ENCODE data around the gene FNDC10.

Gene FNDC10

GRCh38 chr1:1623631-1624442 lies 23.9 kb upstream of the FNDC10 start:
- TF ChIP-seq ZNF274 (IDR thresholded peaks at IDR 0.05; ENCODE audit: low read depth, low read length) = no peak
- no peak overlapping the region for H3K4me3 ChIP-seq (ENCODE audit: low read length)

GRCh38 chr1:1623181-1623630 lies 23.3 kb upstream of the FNDC10 start:
- no peak for TF ChIP-seq ZNF274 (IDR thresholded peaks at IDR 0.05; ENCODE audit: low read depth, low read length)
- no peak overlapping the region for H3K4me3 ChIP-seq (ENCODE audit: low read length)

- no peak for TF ChIP-seq ZNF274 (IDR thresholded peaks at IDR 0.05; ENCODE audit: low read depth, low read length)
- H3K4me3 ChIP-seq (ENCODE audit: low read length) = no peak overlapping the region
These were observed 22.8 kb upstream of the FNDC10 start for GRCh38 chr1:1622788-1623094.

- no peak for TF ChIP-seq ZNF274 (IDR thresholded peaks at IDR 0.05; ENCODE audit: low read depth, low read length)
- H3K4me3 ChIP-seq (ENCODE audit: low read length) = no peak overlapping the region
These were observed 22.3 kb upstream of the FNDC10 start for GRCh38 chr1:1622010-1622787.

DNA sequence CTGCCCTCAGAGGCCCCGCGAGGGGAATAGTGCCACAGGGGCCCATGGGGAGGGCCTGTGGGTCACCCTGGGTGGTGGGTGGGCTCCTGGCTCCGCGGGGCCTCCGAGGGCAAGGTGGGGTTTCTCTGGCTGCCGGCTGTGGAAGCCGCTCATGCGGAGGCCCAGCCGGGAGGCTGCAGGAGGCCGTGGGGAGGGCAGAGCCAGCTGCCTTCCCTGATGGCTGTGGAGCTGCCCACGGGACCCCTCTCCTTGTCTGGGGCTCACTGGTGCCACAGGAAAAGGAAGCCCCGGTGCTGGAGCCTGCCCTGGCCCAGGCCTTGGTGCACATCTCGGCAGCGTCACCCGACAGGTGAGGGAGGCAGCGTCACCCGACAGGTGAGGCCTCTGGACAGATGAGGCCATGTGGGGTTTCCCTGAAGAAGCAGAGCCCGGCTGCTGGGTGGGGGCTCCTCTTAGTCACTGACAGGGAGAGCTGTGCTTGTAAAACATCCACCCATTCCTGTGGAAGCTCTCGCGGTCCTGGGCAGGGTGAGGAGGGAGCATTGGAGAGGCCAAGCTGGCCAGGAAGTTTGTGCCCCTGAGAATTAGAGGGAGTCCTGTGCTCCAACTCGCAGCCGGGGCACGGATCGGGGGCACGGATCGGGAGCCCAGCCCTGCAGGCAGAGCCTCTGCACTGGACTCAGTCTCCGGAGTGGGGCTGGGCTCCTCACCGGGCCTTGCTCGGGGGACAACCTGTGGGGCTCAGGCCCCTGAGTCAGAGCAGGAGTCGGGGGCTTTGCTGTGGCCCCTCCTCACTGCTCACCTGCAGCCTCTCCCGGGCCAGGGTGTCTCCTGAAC lies 21.5 kb upstream of the FNDC10 start:
- no peak for TF ChIP-seq ZNF274 (IDR thresholded peaks at IDR 0.05; ENCODE audit: low read depth, low read length)
- no peak overlapping the region for H3K4me3 ChIP-seq (ENCODE audit: low read length)

DNA sequence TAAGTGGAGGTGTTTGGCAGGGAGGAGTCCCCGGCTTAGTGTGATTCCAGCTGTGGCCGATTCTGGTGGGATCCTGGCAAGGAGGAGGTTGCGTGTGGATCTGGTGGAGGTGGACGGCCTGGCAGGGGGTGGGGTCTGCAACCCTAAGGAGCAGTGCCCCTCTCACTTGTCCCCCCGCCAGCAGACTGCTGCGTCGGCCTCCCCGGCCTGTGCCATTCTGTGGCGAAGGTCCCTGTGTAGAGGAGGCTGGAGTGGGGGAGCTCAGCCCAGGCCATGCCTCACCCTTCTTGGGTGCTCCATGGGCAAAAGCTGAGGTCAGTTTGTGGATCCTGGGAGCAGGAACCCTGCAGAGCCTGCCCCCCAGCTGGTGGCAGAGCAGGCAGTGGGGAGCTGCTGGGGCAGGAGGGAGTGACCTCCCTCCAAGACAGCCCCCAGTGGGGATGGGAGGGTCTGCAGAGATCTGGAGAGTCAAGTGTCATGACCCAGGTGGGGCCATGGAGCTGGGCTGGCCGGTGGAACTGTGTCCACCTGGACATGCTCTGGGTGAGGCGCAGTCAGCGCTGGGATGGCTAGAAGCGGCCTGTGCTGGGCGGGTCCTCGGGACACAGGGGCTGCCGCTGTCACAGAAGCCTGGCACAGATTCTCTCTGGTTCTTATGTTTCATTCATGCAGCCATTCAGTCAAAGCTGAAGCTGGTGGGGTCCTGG lies 20.7 kb upstream of the FNDC10 start:
- no peak overlapping the region for H3K4me3 ChIP-seq (ENCODE audit: low read length)
- no peak for TF ChIP-seq ZNF274 (IDR thresholded peaks at IDR 0.05; ENCODE audit: low read depth, low read length)

- no peak for TF ChIP-seq ZNF274 (IDR thresholded peaks at IDR 0.05; ENCODE audit: low read depth, low read length)
- no peak overlapping the region for H3K4me3 ChIP-seq (ENCODE audit: low read length)
These were observed 20.0 kb upstream of the FNDC10 start for GRCh38 chr1:1619917-1620361.

- H3K4me3 ChIP-seq (ENCODE audit: low read length) = no peak overlapping the region
- no peak for TF ChIP-seq ZNF274 (IDR thresholded peaks at IDR 0.05; ENCODE audit: low read depth, low read length)
These were observed 18.6 kb upstream of the FNDC10 start for GRCh38 chr1:1618396-1619068.

DNA sequence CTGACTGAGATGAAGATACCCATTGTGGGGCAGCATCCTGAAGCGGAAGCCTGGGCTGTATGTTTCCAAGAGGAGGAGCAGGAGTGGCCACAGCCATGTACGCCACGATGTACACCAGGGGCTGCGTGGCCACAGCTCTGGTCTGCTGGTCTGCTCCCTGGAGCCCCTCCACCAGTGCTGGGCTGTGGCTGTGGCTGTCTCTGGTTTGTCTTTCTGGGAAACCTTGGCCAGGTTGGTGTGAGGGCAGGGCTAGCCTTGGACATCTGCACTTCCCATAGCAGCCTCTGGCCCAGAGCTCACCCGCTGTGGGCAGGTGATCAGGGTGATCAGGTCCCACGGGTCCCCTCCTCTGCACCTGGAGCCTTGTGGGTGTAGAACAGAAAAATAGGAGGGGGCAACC lies 18.0 kb upstream of the FNDC10 start:
- H3K4me3 ChIP-seq (ENCODE audit: low read length) = no peak overlapping the region

DNA sequence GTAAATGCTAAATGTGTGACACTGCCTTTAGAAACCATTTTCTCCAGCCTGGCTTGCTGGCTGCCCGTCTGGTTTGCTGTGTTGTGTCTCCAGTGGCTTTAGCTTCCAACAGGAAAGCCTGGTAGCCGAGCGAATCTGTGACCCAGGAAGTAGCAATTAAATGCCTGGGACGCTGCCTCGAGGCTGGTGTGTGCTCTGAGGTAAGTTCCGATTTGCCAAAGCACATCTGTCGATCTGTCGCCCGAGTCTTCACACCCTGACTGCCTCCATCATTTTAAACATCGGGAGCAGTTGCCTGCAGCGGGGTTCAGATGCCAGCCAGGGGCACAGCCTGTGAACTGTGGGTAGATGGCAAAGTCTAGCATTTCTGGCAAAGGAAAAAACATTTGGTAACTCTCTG lies 17.6 kb upstream of the FNDC10 start:
- TF ChIP-seq ZNF274 (IDR thresholded peaks at IDR 0.05; ENCODE audit: low read depth, low read length) = no peak
- H3K4me3 ChIP-seq (ENCODE audit: low read length) = no peak overlapping the region

More for the DNA sequence above, 18.0 kb upstream of the FNDC10 start:
- no peak for TF ChIP-seq ZNF274 (IDR thresholded peaks at IDR 0.05; ENCODE audit: low read depth, low read length)

- TF ChIP-seq ZNF274 (IDR thresholded peaks at IDR 0.05; ENCODE audit: low read depth, low read length) = no peak
- peak overlapping the region; percentile 78; the same call in 1 of the 2 replicates for H3K4me3 ChIP-seq (ENCODE audit: low read length)
These were observed 16.9 kb upstream of the FNDC10 start for GRCh38 chr1:1616838-1617237.

DNA sequence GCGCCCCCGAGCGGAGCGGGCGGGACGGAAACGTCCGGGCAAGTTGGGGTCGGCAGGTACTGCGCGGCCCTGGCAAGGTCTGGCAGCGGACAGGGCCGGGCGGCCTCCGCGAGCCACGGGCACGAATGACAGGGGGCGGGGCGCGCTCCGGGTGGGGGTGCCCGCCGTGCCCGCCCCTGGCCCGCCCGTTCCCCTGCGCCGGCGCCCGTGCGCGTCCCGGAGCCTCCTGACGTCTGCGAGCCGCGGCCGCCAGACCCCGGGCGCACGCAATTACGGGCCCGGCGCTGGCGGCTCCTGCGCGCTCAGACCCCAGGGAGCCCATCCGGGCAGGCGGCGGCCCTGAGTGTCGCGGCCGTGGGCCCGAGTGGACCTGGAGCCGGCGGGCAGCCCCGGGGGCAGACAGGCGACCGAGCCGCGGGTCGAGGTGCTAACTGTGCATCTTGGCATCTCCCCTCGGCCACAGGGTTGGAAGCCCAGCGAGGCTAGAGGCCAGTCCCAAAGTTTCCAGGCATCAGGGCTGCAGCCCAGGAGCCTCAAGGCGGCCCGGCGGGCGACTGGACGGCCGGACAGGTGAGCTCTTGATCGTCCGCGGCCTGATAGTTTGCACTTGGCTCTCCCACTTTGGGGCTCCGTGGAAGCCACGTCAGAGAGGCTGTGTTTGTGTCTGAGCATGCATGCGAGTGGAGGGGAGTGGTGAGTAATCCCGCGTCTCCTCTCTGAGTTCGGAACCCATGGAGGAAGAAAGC lies 16.3 kb upstream of the FNDC10 start:
- peak overlapping the region; percentile 78; the same call in 1 of the 2 replicates for H3K4me3 ChIP-seq (ENCODE audit: low read length)
- TF ChIP-seq ZNF274 (IDR thresholded peaks at IDR 0.05; ENCODE audit: low read depth, low read length) = no peak
